NT2/D1 (cell line): ENCODE data around the gene LEF1.

ENCODE experiments used
- SUZ12 ChIP-seq: IDR thresholded peaks from 2 replicates; pipeline ENCODE4 v1.6.1; 2011; ENCODE audit not compliant: insufficient read length, insufficient read depth; ENCODE audit errors: extremely low read depth
- YY1 ChIP-seq: IDR thresholded peaks from 2 replicates; pipeline ENCODE4 v1.6.1; 2011; ENCODE audit not compliant: insufficient read length, insufficient read depth
- ZNF274 ChIP-seq: IDR thresholded peaks from 2 replicates; pipeline ENCODE4 v1.6.1; 2011; ENCODE audit warnings: mild to moderate bottlenecking, low read depth, low read length

DNA sequence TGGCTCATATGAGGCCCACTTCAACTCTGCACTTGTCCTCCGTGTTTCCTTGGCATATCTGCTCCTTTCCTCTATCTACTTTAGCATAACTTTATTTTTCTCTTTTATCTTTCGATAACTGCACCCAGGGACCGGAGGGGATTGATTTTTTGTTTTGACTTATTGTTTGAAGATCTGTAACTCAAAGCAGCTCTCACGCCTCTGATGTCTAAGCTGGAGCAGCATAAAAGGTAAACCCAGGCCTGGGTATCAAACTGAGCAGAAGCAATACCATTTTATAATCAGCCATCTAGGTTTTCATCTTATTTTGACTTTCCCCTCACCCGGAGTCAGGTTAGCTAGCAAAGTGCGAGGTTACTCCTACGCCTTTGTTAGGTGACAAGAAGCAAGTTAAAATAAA, 28.4 kb downstream of the LEF1 start:
- TF ChIP-seq YY1 (no peak), SUZ12 (no peak), ZNF274 (no peak)
